ENCODE data around the gene SH3GL3. TPM values are rescaled to one million over a fixed set of nuclear protein-coding genes. Genes with fewer than 3 reads are reported as not detected.

SH3GL3 gene
- total RNA-seq, 2 experiments from 2014 or later: not detected

GRCh38 chr15:83496766-83497165 lies 49.6 kb downstream of the SH3GL3 start:
- H3K27me3 Mint-ChIP-seq: no peaks in the 10 kb centered on the region
- CTCF ChIA-PET: no interaction called here

GRCh38 chr15:83498374-83498773 lies 51.2 kb downstream of the SH3GL3 start:
- intact Hi-C loops (cut with DNase I, micrococcal nuclease): no loop called here
- Mint-ChIP-seq H3K36me3 (ENCODE audit: low read depth) (no peaks in the 10 kb centered on the region), H3K27ac (no peak overlapping the region), H3K27me3 (no peaks in the 10 kb centered on the region), H3K4me1 (ENCODE audit: low read depth) (no peaks in the 10 kb centered on the region), H3K4me3 (no peak overlapping the region), H3K9me3 (peaks cover 7% of the 10 kb centered on the region)
- CTCF ChIA-PET: interaction anchor here (0.6 kb wide), 1 partner anchor 131 kb away, joined by 3 read pairs; no protein-coding TSS in a partner anchor
- no peaks in the 10 kb centered on the region for H3K4me1 ChIP-seq (ENCODE audit: insufficient read depth, low read length)
- H3K27ac ChIP-seq (ENCODE audit: low read depth in 1 of 2, low read length in 2 of 2): no peak overlapping the region
- POLR2A ChIA-PET: no interaction called here
- H3K9me3 ChIP-seq (ENCODE audit: control insufficient read depth in 1 of 2, insufficient read depth in 1 of 2, low read length in 2 of 2): peaks cover 0 to 9% of the 10 kb centered on the region in 2 experiments
- ATAC-seq (ENCODE audit: poor library complexity) (no peak), DNase-seq (no peak)
- TF ChIP-seq, protein P1, sequence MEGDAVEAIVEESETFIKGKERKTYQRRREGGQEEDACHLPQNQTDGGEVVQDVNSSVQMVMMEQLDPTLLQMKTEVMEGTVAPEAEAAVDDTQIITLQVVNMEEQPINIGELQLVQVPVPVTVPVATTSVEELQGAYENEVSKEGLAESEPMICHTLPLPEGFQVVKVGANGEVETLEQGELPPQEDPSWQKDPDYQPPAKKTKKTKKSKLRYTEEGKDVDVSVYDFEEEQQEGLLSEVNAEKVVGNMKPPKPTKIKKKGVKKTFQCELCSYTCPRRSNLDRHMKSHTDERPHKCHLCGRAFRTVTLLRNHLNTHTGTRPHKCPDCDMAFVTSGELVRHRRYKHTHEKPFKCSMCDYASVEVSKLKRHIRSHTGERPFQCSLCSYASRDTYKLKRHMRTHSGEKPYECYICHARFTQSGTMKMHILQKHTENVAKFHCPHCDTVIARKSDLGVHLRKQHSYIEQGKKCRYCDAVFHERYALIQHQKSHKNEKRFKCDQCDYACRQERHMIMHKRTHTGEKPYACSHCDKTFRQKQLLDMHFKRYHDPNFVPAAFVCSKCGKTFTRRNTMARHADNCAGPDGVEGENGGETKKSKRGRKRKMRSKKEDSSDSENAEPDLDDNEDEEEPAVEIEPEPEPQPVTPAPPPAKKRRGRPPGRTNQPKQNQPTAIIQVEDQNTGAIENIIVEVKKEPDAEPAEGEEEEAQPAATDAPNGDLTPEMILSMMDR (IDR thresholded peaks at IDR 0.05): no peak
- peaks cover 0 to 3% of the 10 kb centered on the region in 2 experiments for H3K27me3 ChIP-seq (ENCODE audit: control insufficient read depth in 1 of 2, insufficient read depth in 2 of 2, low read length in 2 of 2)
- H3K4me3 ChIP-seq (ENCODE audit: low read length): no peak overlapping the region
- H3K36me3 ChIP-seq (ENCODE audit: insufficient read depth, low read length): no peaks in the 10 kb centered on the region

More at GRCh38 chr15:83496766-83497165, 49.6 kb downstream of the SH3GL3 start:
- POLR2A ChIA-PET: no interaction called here
- Mint-ChIP-seq H3K9me3 (peaks cover 7% of the 10 kb centered on the region), H3K4me1 (ENCODE audit: low read depth) (no peaks in the 10 kb centered on the region), H3K4me3 (no peak overlapping the region), H3K36me3 (ENCODE audit: low read depth) (no peaks in the 10 kb centered on the region), H3K27ac (no peak overlapping the region)
- ATAC-seq (ENCODE audit: poor library complexity) (no peak), DNase-seq (no peak)
- Histone ChIP-seq H3K27me3 (ENCODE audit: control insufficient read depth in 1 of 2, insufficient read depth in 2 of 2, low read length in 2 of 2) (peaks cover 0 to 3% of the 10 kb centered on the region in 2 experiments), H3K9me3 (ENCODE audit: control insufficient read depth in 1 of 2, insufficient read depth in 1 of 2, low read length in 2 of 2) (peaks cover 0 to 9% of the 10 kb centered on the region in 2 experiments), H3K4me3 (ENCODE audit: low read length) (no peak overlapping the region), H3K4me1 (ENCODE audit: insufficient read depth, low read length) (no peaks in the 10 kb centered on the region), H3K27ac (ENCODE audit: low read depth in 1 of 2, low read length in 2 of 2) (no peak overlapping the region), H3K36me3 (ENCODE audit: insufficient read depth, low read length) (no peaks in the 10 kb centered on the region)
- TF ChIP-seq, protein P1 (IDR thresholded peaks at IDR 0.05): no peak
- intact Hi-C loops (cut with DNase I, micrococcal nuclease): no loop called here

GRCh38 chr15:83498801-83499200 lies 51.7 kb downstream of the SH3GL3 start:
- no peak overlapping the region for H3K27ac ChIP-seq (ENCODE audit: low read depth in 1 of 2, low read length in 2 of 2)
- no peak overlapping the region for H3K4me3 ChIP-seq (ENCODE audit: low read length)
- ATAC-seq (ENCODE audit: poor library complexity) (no peak), DNase-seq (no peak)
- Mint-ChIP-seq H3K4me1 (ENCODE audit: low read depth) (no peaks in the 10 kb centered on the region), H3K27ac (no peak overlapping the region), H3K9me3 (peaks cover 7% of the 10 kb centered on the region), H3K27me3 (no peaks in the 10 kb centered on the region), H3K36me3 (ENCODE audit: low read depth) (no peaks in the 10 kb centered on the region), H3K4me3 (no peak overlapping the region)
- H3K27me3 ChIP-seq (ENCODE audit: control insufficient read depth in 1 of 2, insufficient read depth in 2 of 2, low read length in 2 of 2): peaks cover 0 to 3% of the 10 kb centered on the region in 2 experiments
- peaks cover 0 to 9% of the 10 kb centered on the region in 2 experiments for H3K9me3 ChIP-seq (ENCODE audit: control insufficient read depth in 1 of 2, insufficient read depth in 1 of 2, low read length in 2 of 2)
- ChIA-PET CTCF (no interaction called here), POLR2A (no interaction called here)
- TF ChIP-seq, protein P1 (IDR thresholded peaks at IDR 0.05): no peak
- H3K4me1 ChIP-seq (ENCODE audit: insufficient read depth, low read length): no peaks in the 10 kb centered on the region
- H3K36me3 ChIP-seq (ENCODE audit: insufficient read depth, low read length): no peaks in the 10 kb centered on the region
- intact Hi-C loops (cut with DNase I, micrococcal nuclease): no loop called here
